Measurements from ENCODE around the gene ATP11A.
"Not testable (repeated sequence)": the region's sequence is repeated elsewhere in the genome, so short reads cannot be mapped to it uniquely, and the experiment has no call there.

The ATP11A gene

GRCh38 chr13:112846411-112847115 lies 156.7 kb downstream of the ATP11A start:
- no peaks in the 10 kb centered on the region for H3K4me1 Mint-ChIP-seq
- H3K36me3 Mint-ChIP-seq: peaks cover 20% of the 10 kb centered on the region
- no peak overlapping the region for H3K27ac Mint-ChIP-seq

GRCh38 chr13:112849500-112849899 lies 159.7 kb downstream of the ATP11A start:
- no peaks in the 10 kb centered on the region for H3K27me3 Mint-ChIP-seq
- H3K36me3 Mint-ChIP-seq: peaks cover 18% of the 10 kb centered on the region
- no peak overlapping the region for H3K4me3 Mint-ChIP-seq
- no peaks in the 10 kb centered on the region for H3K9me3 Mint-ChIP-seq
- no peaks in the 10 kb centered on the region for H3K4me1 Mint-ChIP-seq
- no peak overlapping the region for H3K27ac Mint-ChIP-seq

More at GRCh38 chr13:112846411-112847115, 156.7 kb downstream of the ATP11A start:
- Mint-ChIP-seq H3K27me3 (no peaks in the 10 kb centered on the region), H3K9me3 (no peaks in the 10 kb centered on the region), H3K4me3 (no peak overlapping the region)

- Mint-ChIP-seq H3K4me1 (no peaks in the 10 kb centered on the region), H3K36me3 (peaks cover 18% of the 10 kb centered on the region), H3K27me3 (no peaks in the 10 kb centered on the region), H3K27ac (no peak overlapping the region), H3K9me3 (no peaks in the 10 kb centered on the region), H3K4me3 (no peak overlapping the region)
Measured at GRCh38 chr13:112850273-112850672, 160.4 kb downstream of the ATP11A start.

- no peaks in the 10 kb centered on the region for H3K4me1 Mint-ChIP-seq
Measured at GRCh38 chr13:112851107-112852038, 161.5 kb downstream of the ATP11A start.

GRCh38 chr13:112852392-112852791 lies 162.6 kb downstream of the ATP11A start:
- Mint-ChIP-seq H3K27ac (no peak overlapping the region), H3K4me3 (no peak overlapping the region), H3K9me3 (no peaks in the 10 kb centered on the region), H3K27me3 (no peaks in the 10 kb centered on the region), H3K36me3 (peaks cover 17% of the 10 kb centered on the region), H3K4me1 (no peaks in the 10 kb centered on the region)

More at GRCh38 chr13:112851107-112852038, 161.5 kb downstream of the ATP11A start:
- Mint-ChIP-seq H3K27ac (no peak overlapping the region), H3K27me3 (no peaks in the 10 kb centered on the region), H3K9me3 (no peaks in the 10 kb centered on the region), H3K36me3 (peaks cover 18% of the 10 kb centered on the region), H3K4me3 (no peak overlapping the region)

GRCh38 chr13:112852808-112853207 lies 163.0 kb downstream of the ATP11A start:
- H3K4me1 Mint-ChIP-seq: no peaks in the 10 kb centered on the region
- no peak overlapping the region for H3K27ac Mint-ChIP-seq
- H3K27me3 Mint-ChIP-seq: no peaks in the 10 kb centered on the region
- H3K4me3 Mint-ChIP-seq: no peak overlapping the region
- H3K9me3 Mint-ChIP-seq: no peaks in the 10 kb centered on the region
- H3K36me3 Mint-ChIP-seq: peaks cover 15% of the 10 kb centered on the region

- H3K9me3 Mint-ChIP-seq: no peaks in the 10 kb centered on the region
- H3K36me3 Mint-ChIP-seq: peaks cover 17% of the 10 kb centered on the region
- H3K4me1 Mint-ChIP-seq: no peaks in the 10 kb centered on the region
- H3K4me3 Mint-ChIP-seq: no peak overlapping the region
- no peaks in the 10 kb centered on the region for H3K27me3 Mint-ChIP-seq
- H3K27ac Mint-ChIP-seq: no peak overlapping the region
Measured at GRCh38 chr13:112854321-112854720, 164.5 kb downstream of the ATP11A start.

GRCh38 chr13:112855859-112856258 lies 166.0 kb downstream of the ATP11A start:
- H3K9me3 Mint-ChIP-seq: no peaks in the 10 kb centered on the region
- H3K4me1 Mint-ChIP-seq: no peaks in the 10 kb centered on the region
- H3K27ac Mint-ChIP-seq: no peak overlapping the region
- no peak overlapping the region for H3K4me3 Mint-ChIP-seq
- no peaks in the 10 kb centered on the region for H3K27me3 Mint-ChIP-seq
- H3K36me3 Mint-ChIP-seq: peaks cover 17% of the 10 kb centered on the region

GRCh38 chr13:112857914-112858490 lies 168.2 kb downstream of the ATP11A start:
- H3K9me3 Mint-ChIP-seq: no peaks in the 10 kb centered on the region
- no peaks in the 10 kb centered on the region for H3K27me3 Mint-ChIP-seq
- no peak overlapping the region for H3K4me3 Mint-ChIP-seq
- no peak overlapping the region for H3K27ac Mint-ChIP-seq
- peaks cover 5% of the 10 kb centered on the region for H3K36me3 Mint-ChIP-seq
- H3K4me1 Mint-ChIP-seq: no peaks in the 10 kb centered on the region

- H3K4me1 Mint-ChIP-seq: no peaks in the 10 kb centered on the region
- H3K27me3 Mint-ChIP-seq: no peaks in the 10 kb centered on the region
- H3K36me3 Mint-ChIP-seq: peaks cover 4% of the 10 kb centered on the region
- H3K9me3 Mint-ChIP-seq: no peaks in the 10 kb centered on the region
- H3K27ac Mint-ChIP-seq: no peak overlapping the region
- no peak overlapping the region for H3K4me3 Mint-ChIP-seq
Measured at GRCh38 chr13:112859128-112859816, 169.4 kb downstream of the ATP11A start.

- Mint-ChIP-seq H3K4me1 (no peaks in the 10 kb centered on the region), H3K27ac (no peak overlapping the region), H3K27me3 (no peaks in the 10 kb centered on the region), H3K4me3 (no peak overlapping the region), H3K36me3 (peaks cover 4% of the 10 kb centered on the region), H3K9me3 (no peaks in the 10 kb centered on the region)
Measured at GRCh38 chr13:112859817-112860190, 170.0 kb downstream of the ATP11A start.

GRCh38 chr13:112861876-112862615 lies 172.2 kb downstream of the ATP11A start:
- H3K27ac Mint-ChIP-seq: no peak overlapping the region
- H3K4me3 Mint-ChIP-seq: no peak overlapping the region
- H3K36me3 Mint-ChIP-seq: peaks cover 5% of the 10 kb centered on the region
- H3K27me3 Mint-ChIP-seq: no peaks in the 10 kb centered on the region
- H3K4me1 Mint-ChIP-seq: no peaks in the 10 kb centered on the region
- H3K9me3 Mint-ChIP-seq: no peaks in the 10 kb centered on the region

- not testable (repeated sequence) for H3K36me3 Mint-ChIP-seq, H3K4me3 Mint-ChIP-seq, H3K4me1 Mint-ChIP-seq, H3K27me3 Mint-ChIP-seq, H3K9me3 Mint-ChIP-seq, H3K27ac Mint-ChIP-seq
Measured at GRCh38 chr13:112863356-112863755, 173.5 kb downstream of the ATP11A start.

- not testable (repeated sequence) for H3K27me3 Mint-ChIP-seq, H3K36me3 Mint-ChIP-seq, H3K4me1 Mint-ChIP-seq, H3K4me3 Mint-ChIP-seq, H3K27ac Mint-ChIP-seq, H3K9me3 Mint-ChIP-seq
Measured at GRCh38 chr13:112865478-112865877, 175.6 kb downstream of the ATP11A start.

- peaks cover 5% of the 10 kb centered on the region for H3K36me3 Mint-ChIP-seq
- no peak overlapping the region for H3K4me3 Mint-ChIP-seq
- H3K27ac Mint-ChIP-seq: no peak overlapping the region
- peaks cover 7% of the 10 kb centered on the region for H3K4me1 Mint-ChIP-seq
- no peaks in the 10 kb centered on the region for H3K9me3 Mint-ChIP-seq
- H3K27me3 Mint-ChIP-seq: no peaks in the 10 kb centered on the region
Measured at GRCh38 chr13:112867301-112867711, 177.5 kb downstream of the ATP11A start.
